H9 (cell line): ENCODE data around the gene PRKCI. TPM values are rescaled to one million over a fixed set of nuclear protein-coding genes. Genes with fewer than 3 reads are reported as not detected.

Source experiments
- DNase-seq: peaks from one replicate; pipeline ENCODE4 v3.0.0-alpha.2; 2017
- H2AFZ ChIP-seq: one replicate; pipeline ENCODE4 v1.6.1; 2013; ENCODE audit warnings: mild to moderate bottlenecking, low read length, control low read depth, moderate library complexity
- H2AK5ac ChIP-seq: 2 replicates; pipeline ENCODE4 v1.6.1; 2013; ENCODE audit warnings: low read length, control low read depth, mixed read lengths; ENCODE audit not compliant: insufficient read length
- H2BK120ac ChIP-seq: one replicate; pipeline ENCODE4 v1.6.1; 2013; ENCODE audit warnings: low read depth, mild to moderate bottlenecking, low read length, control low read depth, inconsistent platforms; ENCODE audit not compliant: poor library complexity, severe bottlenecking
- H2BK12ac ChIP-seq: 2 replicates; pipeline ENCODE4 v1.6.1; 2013; ENCODE audit warnings: low read length, control low read depth, mixed read lengths, low read depth; ENCODE audit not compliant: insufficient read length
- H2BK15ac ChIP-seq: 2 replicates; pipeline ENCODE4 v1.6.1; 2013; ENCODE audit warnings: low read depth, low read length, control low read depth
- H2BK20ac ChIP-seq: one replicate; pipeline ENCODE4 v1.6.1; 2013; ENCODE audit warnings: low read depth, mild to moderate bottlenecking, low read length, control low read depth, inconsistent platforms; ENCODE audit not compliant: poor library complexity, severe bottlenecking
- H2BK5ac ChIP-seq: 2 replicates; pipeline ENCODE4 v1.6.1; 2013; ENCODE audit warnings: low read length, control low read depth, mixed read lengths; ENCODE audit not compliant: insufficient read length
- H3K14ac ChIP-seq: 2 replicates; pipeline ENCODE4 v1.6.1; 2013; ENCODE audit warnings: low read length, control low read depth; ENCODE audit not compliant: insufficient read depth
- H3K18ac ChIP-seq: 2 replicates; pipeline ENCODE4 v1.6.1; 2013; ENCODE audit warnings: low read depth, mild to moderate bottlenecking, mixed read lengths, low read length, control low read depth; ENCODE audit not compliant: insufficient read length
- H3K23ac ChIP-seq: 2 replicates; pipeline ENCODE4 v1.6.1; 2013; ENCODE audit warnings: low read length, control low read depth, mixed read lengths, low read depth; ENCODE audit not compliant: insufficient read length
- H3K23me2 ChIP-seq: 2 replicates; pipeline ENCODE4 v1.6.1; 2013; ENCODE audit warnings: low read depth, mild to moderate bottlenecking, mixed read lengths, low read length, control low read depth; ENCODE audit not compliant: insufficient read length, poor library complexity, severe bottlenecking
- H3K27ac ChIP-seq: 2 replicates; pipeline ENCODE4 v1.5.1; 2013; ENCODE audit warnings: low read length, control low read depth, mixed read lengths, low read depth; ENCODE audit not compliant: insufficient read length
- H3K27me3 ChIP-seq: 2 replicates; pipeline ENCODE4 v1.6.1; 2013; ENCODE audit warnings: low read length, control low read depth, inconsistent platforms; ENCODE audit not compliant: insufficient read depth
- H3K4ac ChIP-seq: 2 replicates; pipeline ENCODE4 v1.6.1; 2013; ENCODE audit warnings: low read depth, mild to moderate bottlenecking, control low read depth, inconsistent platforms, low read length, moderate library complexity
- H3K4me1 ChIP-seq: 2 replicates; pipeline ENCODE4 v1.6.1; 2013; ENCODE audit warnings: low read length, control low read depth, inconsistent platforms; ENCODE audit not compliant: insufficient read depth
- H3K4me2 ChIP-seq: 2 replicates; pipeline ENCODE4 v1.6.1; 2013; ENCODE audit warnings: low read length, control low read depth, mixed read lengths; ENCODE audit not compliant: insufficient read length, insufficient read depth
- H3K56ac ChIP-seq: 2 replicates; pipeline ENCODE4 v1.6.1; 2013; ENCODE audit warnings: low read depth, mild to moderate bottlenecking, mixed read lengths, low read length, control low read depth; ENCODE audit not compliant: insufficient read length
- H3K79me1 ChIP-seq: 2 replicates; pipeline ENCODE4 v1.6.1; 2013; ENCODE audit warnings: low read depth, mild to moderate bottlenecking, moderate library complexity, low read length, control low read depth, inconsistent platforms; ENCODE audit not compliant: insufficient read depth, poor library complexity, severe bottlenecking
- H3K79me2 ChIP-seq: 2 replicates; pipeline ENCODE4 v1.6.1; 2013; ENCODE audit warnings: low read length, control low read depth, inconsistent platforms; ENCODE audit not compliant: insufficient read depth
- H3K9ac ChIP-seq: 2 replicates; pipeline ENCODE4 v1.6.1; 2013; ENCODE audit warnings: low read length, control low read depth, mixed read lengths; ENCODE audit not compliant: insufficient read length; ENCODE audit errors: extremely low read depth
- H3K9me3 ChIP-seq: one replicate; pipeline ENCODE4 v1.6.1; 2013; ENCODE audit warnings: low read depth, low read length, inconsistent platforms; ENCODE audit not compliant: control insufficient read depth
- H3T11ph ChIP-seq: one replicate; pipeline ENCODE4 v1.6.1; 2013; ENCODE audit warnings: mild to moderate bottlenecking, low read length, control low read depth, inconsistent platforms
- H4K20me1 ChIP-seq: one replicate; pipeline ENCODE4 v1.6.1; 2013; ENCODE audit not compliant: control insufficient read depth, insufficient read length, insufficient read depth
- H4K5ac ChIP-seq: 2 replicates; pipeline ENCODE4 v1.6.1; 2013; ENCODE audit warnings: low read depth, mild to moderate bottlenecking, mixed read lengths, low read length, control low read depth; ENCODE audit not compliant: insufficient read length
- H4K8ac ChIP-seq: replicated peaks from 2 replicates; pipeline ENCODE4 v1.6.1; 2013; ENCODE audit warnings: low read length, control low read depth, mixed read lengths, low read depth; ENCODE audit not compliant: insufficient read length
- H4K91ac ChIP-seq: 2 replicates; pipeline ENCODE4 v1.6.1; 2013; ENCODE audit warnings: low read depth, mild to moderate bottlenecking, moderate library complexity, mixed read lengths, low read length, control low read depth; ENCODE audit not compliant: insufficient read length
- H3K27ac Mint-ChIP-seq, 3 experiments: 2 replicates in 2 of 3; 3 replicates in 1 of 3; pipeline ENCODE4 v1.8.0; 2020 to 2021; ENCODE audit warnings: mixed read lengths in 3 of 3, mild to moderate bottlenecking in 1 of 3, moderate library complexity in 1 of 3
- H3K27me3 Mint-ChIP-seq: 2 replicates; pipeline ENCODE4 v1.8.0; 2021; ENCODE audit warnings: low read depth, mild to moderate bottlenecking, moderate library complexity, mixed read lengths
- H3K36me3 Mint-ChIP-seq, 3 experiments: 2 replicates in 2 of 3; 3 replicates in 1 of 3; pipeline ENCODE4 v1.8.0; 2020 to 2021; ENCODE audit warnings: low read depth in 3 of 3, mixed read lengths in 3 of 3; ENCODE audit not compliant: insufficient read depth in 1 of 3
- H3K4me1 Mint-ChIP-seq, 2 experiments: 2 replicates each; pipeline ENCODE4 v1.8.0; 2020; ENCODE audit warnings: mixed read lengths in 2 of 2
- H3K4me3 Mint-ChIP-seq, 2 experiments: 2 replicates in 1 of 2; 3 replicates in 1 of 2; pipeline ENCODE4 v1.8.0; 2020 to 2021; ENCODE audit warnings: mild to moderate bottlenecking in 2 of 2, mixed read lengths in 2 of 2, moderate library complexity in 1 of 2
- H3K9me3 Mint-ChIP-seq, 2 experiments: 2 replicates in 1 of 2; 3 replicates in 1 of 2; pipeline ENCODE4 v1.8.0; 2020; ENCODE audit warnings: mild to moderate bottlenecking in 2 of 2, mixed read lengths in 2 of 2, moderate library complexity in 1 of 2
- CTCF ChIP-seq: fragments of 200-600 bp; sonication (generic); conservative IDR thresholded peaks from 3 replicates; pipeline ENCODE4 v1.8.0; 2021; ENCODE audit warnings: antibody characterized with exemption, mild to moderate bottlenecking
- WGBS: extraction: QIAGEN DNeasy Blood & Tissue Kit; methylation state at CpG from one replicate; pipeline ENCODE4 v1.1.7; 2013; ENCODE audit warnings: missing lambda C conversion rate, low lambda C conversion rate, mixed read lengths; ENCODE audit not compliant: insufficient read length; ENCODE audit errors: extremely low coverage; 5-methylcytosine and 5-hydroxymethylcytosine counted together
- total RNA-seq: library from RNA; stranded (reverse); gene quantifications from 2 replicates; pipeline ENCODE4 v1.2.1, GENCODE V29; 2021

Gene PRKCI
- total RNA-seq, 1 experiment from 2014 or later = 71.1 TPM

GRCh38 chr3:170323331-170323730 is 101.1 kb downstream of the PRKCI start:
- Histone ChIP-seq H4K20me1 (no peaks in the 10 kb centered on the region), H2AFZ (no peak overlapping the region), H4K8ac (no peak overlapping the region), H3K14ac (no peak overlapping the region), H3K23me2 (no peaks in the 10 kb centered on the region), H3T11ph (no peak overlapping the region), H3K9ac (no peak overlapping the region), H2BK12ac (no peak overlapping the region), H3K56ac (no peak overlapping the region), H2BK15ac (no peak overlapping the region), H3K18ac (no peak overlapping the region), H3K23ac (no peak overlapping the region), H3K4me2 (no peak overlapping the region), H2BK5ac (no peak overlapping the region), H4K91ac (no peak overlapping the region), H4K5ac (no peak overlapping the region), H3K4ac (no peak overlapping the region), H3K4me1 (no peaks in the 10 kb centered on the region; the same call in 1 of the 2 replicates), H3K79me1 (no peaks in the 10 kb centered on the region), H3K9me3 (no peaks in the 10 kb centered on the region), H2BK120ac (no peak overlapping the region), H2BK20ac (no peak overlapping the region), H2AK5ac (no peak overlapping the region), H3K27me3 (no peaks in the 10 kb centered on the region), H3K79me2 (no peaks in the 10 kb centered on the region), H3K27ac (no peak overlapping the region)
- WGBS = no CpG with 5 or more reads among the region's 6 CpGs
- no peak overlapping the region for H3K4me3 Mint-ChIP-seq
- no peak for TF ChIP-seq CTCF
- H3K27ac Mint-ChIP-seq = no peak overlapping the region
- peaks cover 17% of the 10 kb centered on the region for H3K27me3 Mint-ChIP-seq
- no peak for DNase-seq
- H3K9me3 Mint-ChIP-seq = peaks cover 24 to 26% of the 10 kb centered on the region in 2 experiments
- H3K4me1 Mint-ChIP-seq = peaks cover 34 to 35% of the 10 kb centered on the region in 2 experiments
- H3K36me3 Mint-ChIP-seq = peaks cover 13 to 25% (median 18%) of the 10 kb centered on the region in 3 experiments
